Natural killer cell (primary cell): ENCODE measurements around the gene KCNQ1OT1. TPM values are rescaled to one million over a fixed set of nuclear protein-coding genes. Genes with fewer than 3 reads are reported as not detected.
"Not testable (repeated sequence)": the region's sequence is repeated elsewhere in the genome, so short reads cannot be mapped to it uniquely, and the experiment has no call there.

Experiments used
- ATAC-seq, 3 donors: fragments of 150-1000 bp in 2 of 3; fragments of 200-7000 bp in 1 of 3; cut with Tn5 transposase; 1 replicate in 1 of 3; 2 replicates in 2 of 3; pipeline ENCODE4 v1.10.0; 2021; ENCODE audit warnings: mild to moderate bottlenecking in 2 of 3, moderate library complexity in 2 of 3
- DNase-seq, 2 donors: peaks; one replicate each; pipeline versions ENCODE4 v3.0.0 to v3.0.0-alpha.2; 2013 to 2021; ENCODE audit warnings: mixed read lengths in 1 of 2
- H3K27ac ChIP-seq: one replicate; pipeline ENCODE4 v1.5.1; 2013; ENCODE audit warnings: mild to moderate bottlenecking, low read length
- H3K27me3 ChIP-seq: one replicate; pipeline ENCODE4 v1.6.1; 2013; ENCODE audit warnings: low read length; ENCODE audit not compliant: control insufficient read depth, insufficient read depth
- H3K36me3 ChIP-seq: one replicate; pipeline ENCODE4 v1.6.1; 2013; ENCODE audit warnings: low read length; ENCODE audit not compliant: control insufficient read depth, insufficient read depth
- H3K4me1 ChIP-seq: one replicate; pipeline ENCODE4 v1.6.1; 2013; ENCODE audit warnings: low read length; ENCODE audit not compliant: control insufficient read depth, insufficient read depth
- H3K4me3 ChIP-seq: one replicate; pipeline ENCODE4 v1.5.1; 2013; ENCODE audit warnings: low read length
- H3K9me3 ChIP-seq: one replicate; pipeline ENCODE4 v1.6.1; 2013; ENCODE audit warnings: low read length; ENCODE audit not compliant: control insufficient read depth, insufficient read depth
- H3K27ac Mint-ChIP-seq, 2 donors: one replicate each; pipeline ENCODE4 v1.8.0; 2022; ENCODE audit warnings: mild to moderate bottlenecking in 2 of 2, mixed read lengths in 2 of 2, moderate library complexity in 1 of 2
- H3K27me3 Mint-ChIP-seq, 2 donors: one replicate each; pipeline ENCODE4 v1.8.0; 2022; ENCODE audit warnings: low read depth in 2 of 2, mixed read lengths in 2 of 2
- H3K36me3 Mint-ChIP-seq: one replicate; pipeline ENCODE4 v1.8.0; 2022; ENCODE audit warnings: mixed read lengths
- H3K4me1 Mint-ChIP-seq, 2 donors: one replicate each; pipeline ENCODE4 v1.8.0; 2022; ENCODE audit warnings: mixed read lengths in 2 of 2
- H3K4me3 Mint-ChIP-seq: one replicate; pipeline ENCODE4 v1.8.0; 2022; ENCODE audit warnings: mild to moderate bottlenecking, moderate library complexity, mixed read lengths
- H3K9me3 Mint-ChIP-seq, 2 donors: one replicate each; pipeline ENCODE4 v1.8.0; 2022; ENCODE audit warnings: mixed read lengths in 2 of 2
- WGBS: methylation state at CpG from one replicate; pipeline ENCODE4 v1.1.7; 2013; ENCODE audit warnings: missing lambda C conversion rate; ENCODE audit not compliant: insufficient coverage; 5-methylcytosine and 5-hydroxymethylcytosine counted together
- intact Hi-C: fragments of 100-400 bp; cut with micrococcal nuclease; formaldehyde crosslinking; loops from one replicate; pipeline ENCODE4 v1.14.2; 2022
- total RNA-seq, 4 donors: library from RNA; stranded (reverse); fragments of 120-200 nt in 1 of 4; gene quantifications; one replicate each; pipeline versions ENCODE4 v1.2.3 to v1.2.4, GENCODE V29; 2013 to 2022
- TF ChIP-seq, protein P1 (sequence below): fragments of 200-600 bp; IDR thresholded peaks from one replicate; pipeline ENCODE4 v1.8.0; 2022; ENCODE audit warnings: antibody characterized with exemption

The KCNQ1OT1 gene
- total RNA-seq, 3 donors from 2014 or later (not counting 1 experiment from before 2014, with no cell fraction given): 0.72 to 0.78 (median 0.75) TPM

DNA sequence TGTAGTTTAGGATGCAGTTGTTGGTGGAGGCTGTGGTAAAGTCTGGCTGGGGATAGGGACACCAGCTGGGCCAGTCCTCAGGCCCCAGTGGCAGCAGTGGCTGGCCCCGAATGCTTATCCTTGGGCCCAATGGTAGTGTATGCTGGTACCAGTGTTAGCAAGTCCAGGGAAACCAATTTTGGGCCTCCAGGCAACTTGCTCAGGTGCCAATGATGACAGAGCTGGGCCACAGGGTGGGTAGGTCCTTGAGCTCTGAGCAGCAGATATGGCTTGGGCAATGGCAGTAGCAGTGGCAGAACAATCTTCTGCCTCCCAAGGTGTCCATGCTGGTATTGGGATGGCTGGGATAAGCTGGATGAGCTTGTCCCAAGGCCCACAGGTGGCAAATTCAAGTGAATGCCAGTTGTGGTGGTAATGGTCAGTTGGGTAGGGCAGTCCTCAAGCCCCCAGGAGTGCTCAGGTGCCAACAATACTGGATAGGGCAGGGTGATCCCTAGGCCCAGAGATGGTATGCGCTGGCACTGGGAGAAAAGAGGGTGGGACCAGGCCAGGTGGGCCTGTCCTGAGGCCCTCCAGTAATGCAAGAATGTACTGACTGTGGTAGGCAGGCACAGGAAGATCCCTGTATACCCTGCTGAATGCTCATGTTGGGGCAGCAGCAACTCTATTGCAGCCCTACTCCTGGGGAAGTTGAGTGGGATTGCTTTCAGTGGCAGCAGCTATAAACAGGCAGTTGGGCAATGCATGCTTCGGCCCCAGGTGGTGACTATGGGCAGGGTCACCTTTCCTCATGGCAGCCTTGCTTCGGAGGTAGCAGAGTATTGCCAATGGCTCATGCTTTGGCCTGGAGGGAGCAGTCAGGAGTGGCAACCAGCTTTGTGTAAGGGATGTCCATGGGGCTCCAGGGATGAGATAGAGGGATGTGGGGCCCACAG is 54.7 kb downstream of the KCNQ1OT1 start:
- H3K27me3 ChIP-seq: no peaks in the 10 kb centered on the region
- H3K27ac Mint-ChIP-seq: no peak overlapping the region
- peaks cover 64% of the 10 kb centered on the region for H3K36me3 Mint-ChIP-seq
- no peak overlapping the region for H3K4me3 Mint-ChIP-seq
- H3K4me1 ChIP-seq: no peaks in the 10 kb centered on the region
- TF ChIP-seq, protein P1, sequence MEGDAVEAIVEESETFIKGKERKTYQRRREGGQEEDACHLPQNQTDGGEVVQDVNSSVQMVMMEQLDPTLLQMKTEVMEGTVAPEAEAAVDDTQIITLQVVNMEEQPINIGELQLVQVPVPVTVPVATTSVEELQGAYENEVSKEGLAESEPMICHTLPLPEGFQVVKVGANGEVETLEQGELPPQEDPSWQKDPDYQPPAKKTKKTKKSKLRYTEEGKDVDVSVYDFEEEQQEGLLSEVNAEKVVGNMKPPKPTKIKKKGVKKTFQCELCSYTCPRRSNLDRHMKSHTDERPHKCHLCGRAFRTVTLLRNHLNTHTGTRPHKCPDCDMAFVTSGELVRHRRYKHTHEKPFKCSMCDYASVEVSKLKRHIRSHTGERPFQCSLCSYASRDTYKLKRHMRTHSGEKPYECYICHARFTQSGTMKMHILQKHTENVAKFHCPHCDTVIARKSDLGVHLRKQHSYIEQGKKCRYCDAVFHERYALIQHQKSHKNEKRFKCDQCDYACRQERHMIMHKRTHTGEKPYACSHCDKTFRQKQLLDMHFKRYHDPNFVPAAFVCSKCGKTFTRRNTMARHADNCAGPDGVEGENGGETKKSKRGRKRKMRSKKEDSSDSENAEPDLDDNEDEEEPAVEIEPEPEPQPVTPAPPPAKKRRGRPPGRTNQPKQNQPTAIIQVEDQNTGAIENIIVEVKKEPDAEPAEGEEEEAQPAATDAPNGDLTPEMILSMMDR: no peak
- H3K4me1 Mint-ChIP-seq: no peaks in the 10 kb centered on the region
- peaks cover 22 to 43% of the 10 kb centered on the region in 2 donors for H3K9me3 Mint-ChIP-seq
- H3K27ac ChIP-seq: no peak overlapping the region
- H3K36me3 ChIP-seq: no peaks in the 10 kb centered on the region
- H3K27me3 Mint-ChIP-seq: peaks cover 16 to 33% of the 10 kb centered on the region in 2 donors
- no peak for ATAC-seq
- intact Hi-C loops: no loop called here
- peaks cover 21% of the 10 kb centered on the region for H3K9me3 ChIP-seq
- H3K4me3 ChIP-seq: no peak overlapping the region
- DNase-seq: no peak
- 95% methylated on average over 4 of the region's 4 CpGs for WGBS

DNA sequence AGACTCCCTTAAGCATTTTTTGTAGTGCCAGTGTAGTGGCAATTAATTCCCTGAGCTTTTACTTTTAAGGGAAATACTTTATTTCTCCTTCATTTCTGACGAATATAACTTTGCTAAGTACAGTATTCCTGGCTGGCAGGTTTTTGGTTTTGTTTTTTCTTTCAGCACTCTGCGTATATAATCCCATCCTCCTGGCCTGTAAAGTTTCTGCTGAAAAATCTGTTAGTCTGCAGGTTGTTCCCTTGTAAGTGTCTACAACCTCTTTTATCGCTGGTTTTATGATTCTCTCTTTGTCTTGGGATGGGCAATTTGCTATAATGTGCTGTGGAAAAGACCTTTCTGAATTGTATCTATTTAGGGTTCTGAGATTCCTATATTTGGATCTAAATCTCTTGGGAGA is 56.0 kb downstream of the KCNQ1OT1 start:
- peaks cover 27% of the 10 kb centered on the region for H3K9me3 ChIP-seq
- no peaks in the 10 kb centered on the region for H3K4me1 ChIP-seq
- H3K4me3 ChIP-seq: no peak overlapping the region
- TF ChIP-seq, protein P1: no peak
- H3K27me3 ChIP-seq: no peaks in the 10 kb centered on the region
- no peaks in the 10 kb centered on the region for H3K36me3 ChIP-seq
- no peak for DNase-seq
- H3K4me1 Mint-ChIP-seq: no peaks in the 10 kb centered on the region
- peaks cover 17 to 32% of the 10 kb centered on the region in 2 donors for H3K9me3 Mint-ChIP-seq
- intact Hi-C loops: no loop called here
- no peak overlapping the region for H3K4me3 Mint-ChIP-seq
- H3K27me3 Mint-ChIP-seq: peaks cover 14 to 21% of the 10 kb centered on the region in 2 donors
- no peak for ATAC-seq
- no peak overlapping the region for H3K27ac Mint-ChIP-seq
- 94% methylated on average over 3 of the region's 3 CpGs for WGBS
- H3K27ac ChIP-seq: no peak overlapping the region
- H3K36me3 Mint-ChIP-seq: peaks cover 50% of the 10 kb centered on the region

DNA sequence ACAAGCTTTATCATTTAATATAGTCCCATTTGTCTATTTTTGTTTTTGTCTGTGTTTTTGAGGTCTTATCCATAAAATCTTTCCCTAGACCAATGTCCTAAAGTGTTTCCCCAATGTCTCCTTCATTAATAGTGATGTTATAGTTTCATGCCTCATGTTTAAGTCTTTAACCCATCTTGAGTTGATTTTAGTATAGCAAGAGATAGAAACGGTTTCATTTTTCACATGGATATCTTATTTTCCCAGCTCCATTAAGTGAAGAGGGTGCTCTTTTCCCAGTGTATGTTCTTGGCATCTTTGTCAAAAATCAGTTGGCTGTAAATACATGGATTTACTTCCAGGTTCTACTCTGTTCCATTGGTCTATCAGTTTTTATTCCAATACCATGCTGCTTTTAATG is 58.2 kb downstream of the KCNQ1OT1 start:
- TF ChIP-seq, protein P1: no peak
- Histone ChIP-seq H3K4me1 (no peaks in the 10 kb centered on the region), H3K27ac (no peak overlapping the region), H3K36me3 (no peaks in the 10 kb centered on the region), H3K9me3 (peaks cover 23% of the 10 kb centered on the region), H3K4me3 (no peak overlapping the region), H3K27me3 (no peaks in the 10 kb centered on the region)
- H3K4me3 Mint-ChIP-seq: no peak overlapping the region
- WGBS: no CpG with 5 or more reads among the region's 1 CpG
- H3K36me3 Mint-ChIP-seq: peaks cover 42% of the 10 kb centered on the region
- no peak for DNase-seq
- no peak for ATAC-seq
- no peak overlapping the region for H3K27ac Mint-ChIP-seq
- peaks cover 18 to 29% of the 10 kb centered on the region in 2 donors for H3K9me3 Mint-ChIP-seq
- intact Hi-C loops: no loop called here
- no peaks in the 10 kb centered on the region for H3K4me1 Mint-ChIP-seq
- peaks cover 12 to 21% of the 10 kb centered on the region in 2 donors for H3K27me3 Mint-ChIP-seq

DNA sequence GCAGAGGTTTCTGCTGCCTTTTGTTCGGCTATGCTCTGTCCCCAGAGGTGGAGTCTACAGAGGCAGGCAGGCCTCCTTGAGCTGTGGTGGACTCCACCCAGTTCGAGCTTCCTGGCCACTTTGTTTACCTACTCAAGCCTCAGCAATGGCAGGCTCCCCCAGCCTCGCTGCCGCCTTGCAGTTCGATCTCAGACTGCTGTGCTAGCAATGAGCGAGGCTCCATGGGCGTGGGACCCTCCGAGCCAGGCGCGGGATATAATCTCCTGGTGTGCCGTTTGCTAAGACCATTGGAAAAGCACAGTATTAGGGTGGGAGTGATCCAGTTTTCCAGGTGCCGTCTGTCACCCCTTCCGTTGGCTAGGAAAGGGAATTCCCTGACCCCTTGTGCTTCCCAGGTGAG is 60.0 kb downstream of the KCNQ1OT1 start:
- H3K36me3 ChIP-seq, intact Hi-C loops, H3K4me3 Mint-ChIP-seq, H3K27ac ChIP-seq, H3K4me1 Mint-ChIP-seq, H3K4me3 ChIP-seq, H3K27ac Mint-ChIP-seq, ATAC-seq, H3K4me1 ChIP-seq, H3K27me3 ChIP-seq, DNase-seq: not testable (repeated sequence)
- Mint-ChIP-seq H3K36me3 (peaks cover 42% of the 10 kb centered on the region), H3K27me3 (peaks cover 12 to 21% of the 10 kb centered on the region in 2 donors), H3K9me3 (peaks cover 18 to 29% of the 10 kb centered on the region in 2 donors)
- H3K9me3 ChIP-seq: peaks cover 12% of the 10 kb centered on the region
- WGBS: 94% methylated on average over 13 of the region's 13 CpGs
